Cerebellar cortex (tissue), 1 donor: ENCODE results near the gene ASB14.
"Not testable (repeated sequence)": the region's sequence is repeated elsewhere in the genome, so short reads cannot be mapped to it uniquely, and the experiment has no call there.

Source experiments
- DNase-seq: peaks from one replicate; pipeline ENCODE4 v3.0.0-alpha.2; 2015; ENCODE audit warnings: low spot score

Gene ASB14

DNA sequence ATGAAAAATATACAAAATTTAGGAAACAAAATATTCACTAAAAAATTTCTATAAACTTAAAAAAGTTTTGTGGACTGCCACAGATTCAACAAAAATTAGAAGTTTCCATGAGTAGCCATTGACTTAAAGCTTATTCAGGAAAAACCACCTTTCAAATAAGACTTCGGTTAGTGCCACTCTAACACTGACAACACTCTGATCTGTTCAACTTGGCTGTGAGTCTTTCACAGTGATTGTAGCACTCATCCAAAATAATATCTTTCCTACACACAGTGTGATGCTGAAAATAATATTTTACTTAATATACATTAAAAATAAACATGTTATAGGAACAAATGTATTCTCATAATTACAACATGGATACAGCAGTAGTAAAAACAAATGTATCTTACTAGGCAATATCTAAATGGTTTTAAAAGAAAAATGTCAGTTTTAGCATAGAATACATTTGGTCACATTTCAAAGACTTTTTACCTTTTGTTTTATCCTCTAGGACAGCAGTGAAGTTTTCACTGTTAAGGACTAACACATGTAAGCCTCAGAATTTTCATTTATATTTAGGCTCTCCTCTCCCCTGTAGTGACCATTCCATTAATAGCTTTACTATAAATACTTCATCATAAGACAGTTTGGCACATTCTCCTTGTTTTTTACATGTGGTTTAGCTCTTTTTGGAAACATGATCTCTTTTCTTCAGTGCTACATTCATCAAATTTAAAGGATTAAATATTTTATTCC is at the start of gene ASB14:
Gene ASB14, minus strand, starts transcription at position 527 of the 738 bp plus-strand sequence. CDS start 652 bp downstream, outside the sequence.
- DNase-seq: no peak

DNA sequence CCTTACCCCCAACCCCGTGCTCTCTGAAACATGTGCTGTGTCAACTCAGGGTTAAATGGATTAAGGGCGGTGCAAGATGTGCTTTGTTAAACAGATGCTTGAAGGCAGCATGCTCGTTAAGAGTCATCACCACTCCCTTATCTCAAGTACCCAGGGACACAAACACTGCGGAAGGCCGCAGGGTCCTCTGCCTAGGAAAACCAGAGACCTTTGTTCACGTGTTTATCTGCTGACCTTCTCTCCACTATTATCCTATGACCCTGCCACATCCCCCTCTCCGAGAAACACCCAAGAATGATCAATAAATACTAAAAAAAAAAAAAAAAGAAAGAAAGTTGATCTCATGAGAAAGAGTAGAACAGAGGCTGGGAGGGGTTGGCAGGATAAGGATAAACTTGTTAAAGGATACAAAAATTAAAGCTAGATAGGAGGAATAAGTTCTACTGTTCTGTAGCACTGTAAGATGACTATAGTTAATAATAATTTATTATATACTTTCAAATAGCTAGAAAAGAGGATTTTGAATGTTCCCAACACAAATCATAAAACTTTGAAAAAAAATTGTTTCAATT is 46.7 kb upstream of the ASB14 start:
- not testable (repeated sequence) for DNase-seq

DNA sequence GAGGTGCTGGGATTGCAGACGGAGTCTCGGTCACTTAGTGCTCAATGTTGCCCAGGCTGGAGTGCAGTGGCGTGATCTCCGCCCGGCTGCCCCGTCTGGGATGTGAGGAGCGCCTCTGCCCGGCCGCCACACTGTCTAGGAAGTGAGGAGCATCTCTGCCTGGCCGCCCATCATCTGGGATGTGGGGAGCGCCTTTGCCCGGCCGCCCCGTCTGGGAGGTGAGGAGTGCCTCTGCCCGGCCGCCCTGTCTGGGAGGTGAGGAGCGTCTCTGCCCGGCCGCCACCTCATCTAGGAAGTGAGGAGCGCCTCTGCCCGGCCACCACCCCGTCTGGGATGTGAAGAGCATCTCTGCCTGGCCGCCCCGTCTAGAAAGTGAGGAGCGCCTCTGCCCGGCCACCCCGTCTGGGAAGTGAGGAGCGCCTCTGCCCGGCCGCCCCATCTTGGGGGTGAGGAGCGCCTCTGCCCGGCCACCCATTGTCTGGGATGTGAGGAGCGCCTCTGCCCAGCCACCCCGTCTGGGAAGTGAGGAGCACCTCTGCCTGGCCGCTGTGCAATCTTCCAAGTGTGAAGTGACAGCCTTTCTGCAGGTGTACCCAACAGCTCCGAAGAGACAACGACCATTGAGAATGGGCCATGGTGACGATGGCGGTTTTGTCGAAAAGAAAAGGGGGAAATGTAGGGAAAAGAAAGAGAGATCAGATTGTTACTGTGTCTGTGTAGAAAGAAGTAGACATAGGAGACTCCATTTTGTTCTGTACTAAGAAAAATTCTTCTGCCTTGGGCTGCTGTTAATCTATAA is 46.0 kb upstream of the ASB14 start:
- DNase-seq: not testable (repeated sequence)

DNA sequence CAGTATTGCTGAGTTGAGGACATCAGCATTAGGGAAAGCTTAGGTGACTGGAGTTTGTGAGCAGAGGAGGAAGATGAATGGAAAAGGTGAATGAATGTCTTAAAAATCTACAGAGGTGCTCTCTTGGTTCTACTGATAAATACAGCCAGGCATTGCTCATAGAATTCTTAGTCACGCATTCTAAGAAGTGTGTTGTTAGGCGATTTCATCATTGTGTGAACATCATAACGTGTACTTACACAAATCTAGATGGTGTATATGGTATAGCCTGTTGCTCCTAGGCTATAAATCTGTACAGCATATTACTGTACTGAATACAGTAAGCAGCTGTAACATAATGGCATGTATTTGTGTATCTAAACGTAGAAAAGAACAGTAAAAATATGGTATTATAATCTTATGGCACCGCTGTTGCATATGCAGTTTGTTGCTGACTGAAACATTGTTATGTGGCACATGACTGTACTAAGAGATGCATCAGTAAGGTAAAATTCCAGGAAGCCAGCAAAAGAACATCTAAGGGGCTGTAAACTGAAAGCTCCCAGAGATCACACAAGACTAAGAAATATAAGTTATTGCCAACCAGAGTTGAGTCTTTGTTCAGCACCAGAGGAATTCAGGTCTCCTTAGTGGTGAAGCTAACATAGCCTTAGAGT is 42.9 kb upstream of the ASB14 start:
- DNase-seq: no peak

DNA sequence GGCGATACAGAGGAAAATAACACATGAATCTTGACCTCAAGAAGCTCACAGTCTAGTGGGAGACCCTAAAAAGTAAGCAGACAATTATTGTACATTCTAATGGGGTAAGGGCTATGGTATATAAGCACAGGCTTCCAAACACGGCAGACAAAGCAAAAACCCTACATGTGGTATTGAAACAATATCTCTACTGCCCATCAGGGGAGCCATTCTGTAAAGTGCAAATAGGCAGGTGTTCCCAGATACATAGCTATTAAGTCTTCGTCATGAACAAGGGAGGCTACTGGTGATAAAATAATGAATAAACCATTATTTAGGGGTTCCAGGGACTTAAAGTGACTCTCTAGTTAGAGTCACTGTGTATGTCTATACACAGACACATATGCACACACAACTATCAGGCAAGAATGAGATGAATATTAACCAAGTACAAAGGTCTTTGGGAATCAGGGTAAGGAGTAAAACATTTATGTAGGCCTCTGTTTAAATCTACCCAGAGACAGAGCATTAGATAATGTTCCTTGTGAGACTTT is 38.7 kb upstream of the ASB14 start:
- no peak for DNase-seq

DNA sequence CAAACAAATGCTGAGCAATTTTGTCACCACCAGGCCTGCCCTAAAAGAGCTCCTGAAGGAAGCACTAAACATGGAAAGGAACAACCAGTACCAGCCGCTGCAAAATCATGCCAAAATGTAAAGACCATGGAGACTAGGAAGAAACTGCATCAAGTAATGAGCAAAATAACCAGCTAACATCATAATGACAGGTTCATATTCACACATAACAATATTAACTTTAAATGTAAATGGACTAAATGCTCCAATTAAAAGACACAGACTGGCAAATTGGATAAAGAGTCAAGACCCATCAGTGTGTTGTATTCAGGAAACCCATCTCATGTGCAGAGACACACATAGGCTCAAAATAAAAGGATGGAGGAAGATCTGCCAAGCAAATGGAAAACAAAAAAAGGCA is 34.0 kb upstream of the ASB14 start:
- DNase-seq: not testable (repeated sequence)

DNA sequence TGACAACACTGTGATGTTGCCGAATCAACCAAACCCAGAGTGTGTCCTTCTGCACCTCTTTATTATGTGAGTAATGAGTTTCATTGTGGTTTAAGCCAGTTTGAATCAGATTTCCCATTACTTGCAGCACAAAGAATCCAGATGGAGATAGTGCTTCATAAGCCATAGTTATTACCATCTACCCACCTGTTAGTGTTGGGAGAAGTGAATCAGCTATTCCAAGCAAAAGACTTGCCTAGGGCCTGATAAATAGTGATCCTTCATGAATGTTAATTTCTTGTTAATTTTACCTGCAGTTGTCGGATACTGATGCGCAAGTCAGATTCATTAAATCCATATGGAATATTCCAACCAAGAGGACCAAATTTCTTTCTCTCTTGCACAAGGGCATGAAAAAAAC is 21.7 kb upstream of the ASB14 start:
- DNase-seq: no peak

DNA sequence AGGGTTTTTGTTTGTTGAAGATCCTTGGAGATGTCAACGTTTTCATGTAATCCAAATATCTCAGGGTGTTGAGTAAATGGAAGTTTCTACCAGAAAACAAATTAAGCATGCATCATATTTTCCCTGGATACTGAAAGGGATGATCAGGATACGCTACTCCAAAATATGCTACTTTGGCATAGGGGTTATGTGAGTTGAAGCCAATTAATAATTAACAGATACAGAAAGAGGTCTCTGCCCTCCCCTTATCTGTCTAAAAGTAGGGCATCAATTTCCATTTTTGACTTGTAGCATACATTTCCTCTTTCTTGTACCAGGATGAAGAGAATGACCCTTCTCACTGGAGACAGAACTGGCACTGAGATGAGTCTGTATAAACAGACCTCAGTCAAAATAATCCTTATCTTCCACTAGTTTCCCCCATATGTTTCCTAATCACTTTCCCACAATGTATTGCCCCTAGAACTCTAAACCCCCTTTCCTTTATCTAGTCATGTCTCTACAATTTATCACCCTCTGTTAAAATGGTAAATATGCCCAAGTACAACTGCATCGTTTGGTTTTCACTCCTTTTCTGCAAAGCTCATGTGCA is 17.4 kb upstream of the ASB14 start:
- DNase-seq: no peak

DNA sequence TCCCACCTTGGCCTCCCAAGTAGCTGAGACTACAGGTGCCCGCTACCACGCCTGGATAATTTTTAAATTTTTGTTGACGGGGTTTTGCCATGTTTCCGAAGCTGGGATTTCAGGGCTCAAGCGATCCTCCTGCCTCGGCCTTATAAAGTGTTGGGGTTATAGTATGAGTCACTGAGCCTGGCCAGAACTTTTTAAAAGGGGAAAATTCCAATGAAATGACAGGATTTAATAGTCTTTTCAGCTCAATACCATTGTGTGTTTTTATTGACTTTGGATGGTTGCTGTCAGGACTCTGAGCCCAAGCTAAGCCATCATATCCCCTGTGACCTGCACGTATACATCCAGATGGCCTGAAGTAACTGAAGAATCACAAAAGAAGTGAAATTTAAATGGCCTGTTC is 11.0 kb upstream of the ASB14 start:
- DNase-seq: not testable (repeated sequence)

DNA sequence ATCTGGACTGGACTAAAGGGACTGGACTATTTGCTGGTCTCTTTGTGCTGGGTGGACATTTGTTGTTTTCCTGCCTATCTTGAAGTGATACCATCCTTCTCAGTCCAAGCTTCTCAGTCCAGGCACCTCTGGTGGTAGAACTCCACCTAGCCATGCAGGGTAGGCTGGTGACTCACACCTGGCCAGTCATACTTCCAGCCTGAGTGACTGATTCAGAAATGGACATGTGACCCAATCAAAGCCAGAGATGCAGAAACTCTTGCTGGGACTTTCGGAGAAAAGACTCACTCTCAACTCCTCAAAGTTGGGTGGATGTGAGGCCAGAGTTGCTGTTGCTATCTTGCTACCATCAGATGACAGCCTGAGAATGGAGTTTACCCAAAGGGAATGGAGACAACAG is 5.6 kb upstream of the ASB14 start:
- no peak for DNase-seq

DNA sequence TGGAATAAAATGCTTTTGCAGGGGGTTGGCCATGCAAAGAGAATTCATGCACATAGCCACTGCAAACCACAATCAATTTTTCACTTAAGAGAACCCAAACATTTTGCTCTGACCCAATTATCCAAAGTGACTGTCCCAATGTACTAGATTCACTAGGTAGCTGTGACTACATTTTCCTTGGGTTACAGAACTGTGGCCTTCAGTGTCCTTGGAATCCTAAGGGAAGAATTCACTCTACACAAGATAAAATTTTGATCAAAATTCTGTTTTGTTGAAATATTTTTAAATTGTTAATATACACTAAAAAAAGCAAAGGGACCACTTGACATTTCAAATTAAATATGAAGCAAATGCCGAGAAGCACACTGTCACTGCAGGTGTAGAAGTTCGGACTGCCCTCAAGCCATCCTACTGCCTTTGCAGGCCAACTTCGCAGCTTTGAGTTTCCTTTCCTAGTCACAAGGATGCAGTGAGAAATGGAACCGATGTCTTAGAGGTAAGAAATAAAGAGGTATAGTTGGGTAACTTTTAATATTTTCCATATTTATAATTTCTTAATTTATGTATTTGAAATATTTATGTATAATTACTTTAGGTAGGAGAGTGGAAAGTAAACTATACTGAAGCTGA is 527 bp upstream of the ASB14 start:
- DNase-seq: no peak

DNA sequence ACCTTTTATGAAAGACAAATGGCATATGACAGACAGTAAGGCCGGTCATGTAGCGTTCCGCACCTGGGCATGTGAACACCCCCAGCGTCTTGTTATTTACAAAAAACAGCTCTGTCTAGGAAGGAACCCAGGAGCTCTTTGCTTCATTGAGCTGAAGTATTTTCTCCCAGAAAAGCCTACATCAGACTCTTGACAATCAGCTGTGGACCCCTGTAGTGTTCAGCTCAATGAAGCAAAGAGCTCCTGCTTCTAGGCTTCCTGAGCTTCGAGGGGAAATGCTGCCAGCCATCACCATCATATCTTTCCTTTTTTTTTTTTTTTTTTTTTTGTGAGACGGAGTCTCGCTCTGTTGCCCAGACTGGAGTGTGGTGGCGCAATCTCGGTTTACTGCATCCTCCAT is 4.1 kb downstream of the ASB14 start:
- DNase-seq: no peak

DNA sequence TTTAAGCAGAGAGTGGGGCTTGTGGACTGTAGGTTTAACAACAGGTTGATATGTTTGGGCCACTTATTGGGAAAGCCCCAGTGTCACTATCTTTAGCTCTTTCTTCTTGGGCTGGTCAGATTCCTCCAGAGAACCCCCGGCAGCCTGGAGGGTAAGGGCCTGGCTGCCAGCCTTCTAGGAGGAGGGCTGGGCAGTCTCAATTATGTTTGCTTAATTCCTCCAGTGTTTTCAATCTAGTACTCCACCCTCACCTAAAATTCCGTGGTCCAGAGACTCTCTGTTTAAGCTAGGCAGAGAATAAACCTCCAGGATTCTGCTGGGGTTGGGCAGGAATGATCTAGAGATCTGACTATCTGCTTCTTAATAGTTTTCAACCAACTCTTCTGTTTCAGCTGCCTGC is 5.3 kb downstream of the ASB14 start:
- no peak for DNase-seq

DNA sequence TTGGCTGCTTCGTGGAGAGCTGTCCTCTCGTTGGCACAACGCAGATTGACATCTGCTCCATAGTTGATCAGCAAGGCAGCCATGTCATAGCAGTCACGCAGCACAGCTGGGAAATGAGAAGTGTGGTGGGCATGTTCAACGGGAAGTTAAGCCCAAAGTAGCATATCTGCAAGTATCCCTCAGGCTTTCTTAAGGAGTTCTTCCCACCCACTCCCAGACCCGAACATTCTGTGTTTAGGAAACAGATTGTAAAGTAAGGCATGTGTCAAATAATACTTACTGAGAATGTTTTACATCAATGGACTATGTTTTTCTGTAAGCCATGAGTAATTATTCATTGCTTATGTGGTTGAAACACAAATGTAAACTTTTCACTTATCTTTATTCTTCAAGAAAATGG is 9.2 kb downstream of the ASB14 start:
- no peak for DNase-seq

DNA sequence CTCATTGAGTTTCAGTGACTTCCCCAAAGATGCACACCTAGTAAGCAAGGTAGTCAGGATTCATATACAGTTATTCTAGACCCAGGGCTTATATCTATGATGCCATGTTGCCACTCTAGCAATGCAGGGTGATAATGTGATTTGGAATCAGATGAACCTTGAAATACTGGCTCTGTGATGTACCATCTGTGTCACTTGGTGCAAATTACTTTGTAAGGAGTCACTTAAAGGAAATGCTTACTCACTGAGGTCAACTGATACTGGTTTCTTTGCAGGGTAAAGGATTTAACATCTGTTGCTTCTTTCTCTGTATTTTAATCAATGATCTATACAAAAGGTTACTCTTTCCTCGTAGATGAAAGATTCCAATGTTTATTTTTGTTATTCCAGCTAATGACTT is 10.8 kb downstream of the ASB14 start:
- DNase-seq: no peak

DNA sequence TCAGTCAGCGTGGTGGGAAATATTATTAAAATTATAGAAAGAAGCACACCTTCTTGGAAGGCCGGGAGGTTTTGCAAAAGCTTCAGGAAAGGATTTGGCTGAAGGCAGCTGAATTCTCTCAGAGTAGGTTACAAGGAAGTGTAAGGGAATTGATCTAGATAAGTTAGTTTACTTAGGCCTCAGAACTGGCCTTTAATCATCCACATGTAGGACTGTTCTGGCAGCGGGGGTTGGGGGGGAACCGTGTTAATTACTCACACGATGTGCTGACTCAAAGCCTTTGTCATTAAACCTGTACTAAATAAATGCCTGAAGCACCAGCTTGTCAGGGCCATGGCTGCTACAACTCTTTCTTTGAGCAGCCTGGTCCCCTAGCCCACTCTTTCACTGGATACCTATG is 12.8 kb downstream of the ASB14 start:
- no peak for DNase-seq

DNA sequence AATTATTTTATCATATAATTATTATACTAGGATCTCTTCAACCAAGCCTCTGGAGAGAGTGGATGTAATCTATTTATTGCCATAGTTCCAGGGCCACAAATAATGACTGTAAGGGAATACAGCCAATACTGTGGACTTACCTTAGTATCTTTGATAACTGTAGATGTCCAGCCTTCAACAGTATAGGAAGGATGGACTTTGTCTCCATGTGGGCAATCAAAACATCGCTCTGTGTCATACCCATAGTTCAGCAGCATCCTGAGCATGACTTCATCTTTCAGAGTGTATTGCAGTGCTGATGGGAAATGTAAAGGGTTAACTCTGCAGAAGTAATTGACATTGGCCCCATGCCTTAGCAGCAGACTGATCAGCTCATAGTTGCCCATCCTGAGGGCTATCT is 14.2 kb downstream of the ASB14 start:
- no peak for DNase-seq

DNA sequence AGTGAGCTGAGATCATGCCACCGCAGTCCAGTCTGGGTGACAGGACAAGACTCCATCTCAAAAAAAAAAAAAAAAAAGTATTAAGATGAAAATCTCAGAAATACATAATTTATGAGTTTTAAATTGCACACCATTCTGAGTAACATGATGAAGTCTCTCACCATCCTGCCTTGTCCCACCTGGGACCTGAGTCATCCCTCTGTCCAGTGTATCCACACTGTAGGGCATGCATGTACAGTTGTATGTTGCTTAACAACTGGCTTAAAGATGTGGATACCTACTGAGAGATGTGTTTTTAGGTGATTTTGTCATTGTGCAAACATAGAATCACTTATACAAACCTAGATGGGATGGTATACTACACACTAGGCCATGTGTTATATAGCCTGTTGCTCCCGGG is 17.1 kb downstream of the ASB14 start:
- no peak for DNase-seq

DNA sequence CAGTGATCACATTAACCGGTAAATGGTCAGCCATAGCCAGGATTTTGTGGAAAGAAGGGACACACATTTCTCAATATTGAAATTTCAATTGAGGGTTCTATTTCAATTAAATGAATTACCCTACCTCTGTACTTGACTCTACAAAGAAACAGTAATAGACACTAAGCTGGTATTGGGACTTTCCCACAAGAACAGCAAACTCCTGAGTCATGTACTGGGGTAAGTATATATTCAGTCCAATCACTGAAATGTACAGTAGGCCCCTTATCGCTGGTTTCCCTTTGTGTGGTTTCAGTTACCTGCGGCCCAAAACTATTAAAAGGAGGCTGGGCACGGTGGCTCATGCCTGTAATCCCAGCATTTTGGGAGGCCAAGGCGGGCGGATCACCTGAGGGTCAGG is 17.6 kb downstream of the ASB14 start:
- DNase-seq: no peak

DNA sequence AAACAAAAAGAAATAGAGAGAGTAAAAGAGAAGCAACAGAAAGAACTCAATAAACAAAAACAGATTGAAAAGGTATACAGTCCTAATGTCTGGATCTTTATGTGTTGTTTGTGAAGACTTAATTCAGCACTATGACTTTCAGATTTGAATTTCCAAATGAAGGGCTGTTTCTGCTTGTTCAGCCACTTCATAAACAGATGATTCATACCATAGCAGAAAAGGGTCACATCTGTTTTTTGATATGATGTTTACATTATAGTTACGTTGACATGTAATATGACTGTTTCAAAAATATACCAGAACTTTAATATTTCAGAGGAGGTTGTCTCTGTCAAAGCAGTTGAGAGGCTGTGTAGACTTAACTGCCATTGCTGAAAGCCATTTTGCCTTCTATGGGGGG is 24.1 kb downstream of the ASB14 start:
- no peak for DNase-seq

DNA sequence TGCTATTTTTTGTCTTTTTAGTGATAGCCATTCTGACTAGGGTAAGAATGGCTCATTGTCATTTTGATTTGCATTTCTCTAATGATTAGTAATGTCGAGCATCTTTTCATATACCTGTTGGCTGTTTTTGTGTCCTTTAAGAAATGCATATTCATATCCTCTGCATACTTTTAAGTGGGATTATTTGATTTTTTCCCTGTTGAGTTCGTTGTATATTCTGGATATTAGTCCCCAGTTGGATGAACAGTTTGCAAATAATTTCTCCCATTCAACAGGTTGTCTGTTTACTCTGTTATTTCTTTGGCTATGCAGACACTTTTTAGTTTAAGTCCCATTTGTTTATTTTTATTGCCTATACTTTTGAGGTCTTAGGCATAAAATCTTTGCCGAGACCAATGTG is 30.6 kb downstream of the ASB14 start:
- DNase-seq: no peak

DNA sequence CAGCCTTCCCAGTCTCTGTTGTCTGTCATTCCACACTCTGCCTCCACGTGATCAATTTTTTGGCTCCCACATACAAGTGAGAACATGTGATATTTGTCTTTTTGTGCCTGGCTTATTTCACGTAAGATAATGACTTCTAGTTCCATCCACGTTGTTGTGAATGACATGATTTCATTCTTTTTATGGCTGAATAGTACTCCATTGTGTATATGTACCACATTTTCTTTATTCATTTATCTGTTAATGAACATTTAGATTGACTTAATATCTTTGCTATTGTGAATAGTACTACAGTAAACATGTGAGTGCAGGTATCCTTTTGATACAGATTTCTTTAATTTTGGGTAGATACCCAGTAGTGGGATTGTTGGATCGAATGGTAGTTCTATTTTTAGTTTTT is 31.4 kb downstream of the ASB14 start:
- DNase-seq: no peak
